ENCODE measurements around the gene RAB34.
A peak's percentile ranks its signal among the peaks of the same experiment; 100 is the strongest.

RAB34 gene

GRCh38 chr17:28749516-28750177 lies 32.0 kb upstream of the RAB34 start:
- H3K4me3 Mint-ChIP-seq: no peak overlapping the region
- no peak for DNase-seq (ENCODE audit: low spot score)
- no peaks in the 10 kb centered on the region for H3K9me3 Mint-ChIP-seq
- H3K27me3 Mint-ChIP-seq (ENCODE audit: low read depth): no peaks in the 10 kb centered on the region
- H3K36me3 Mint-ChIP-seq (ENCODE audit: low read depth): peaks cover 13% of the 10 kb centered on the region
- H3K27ac Mint-ChIP-seq: no peak overlapping the region
- H3K4me1 Mint-ChIP-seq (ENCODE audit: low read depth): peaks cover 10% of the 10 kb centered on the region

GRCh38 chr17:28748852-28749515 lies 31.3 kb upstream of the RAB34 start:
- Mint-ChIP-seq H3K27ac (peak overlapping the region; percentile 31), H3K4me3 (no peak overlapping the region), H3K4me1 (ENCODE audit: low read depth) (peaks cover 10% of the 10 kb centered on the region), H3K36me3 (ENCODE audit: low read depth) (peaks cover 13% of the 10 kb centered on the region), H3K9me3 (no peaks in the 10 kb centered on the region), H3K27me3 (ENCODE audit: low read depth) (no peaks in the 10 kb centered on the region)
- no peak for DNase-seq (ENCODE audit: low spot score)

GRCh38 chr17:28747801-28748750 lies 30.4 kb upstream of the RAB34 start:
- no peaks in the 10 kb centered on the region for H3K9me3 Mint-ChIP-seq

GRCh38 chr17:28747051-28747691 lies 29.5 kb upstream of the RAB34 start:
- H3K36me3 Mint-ChIP-seq (ENCODE audit: low read depth): peaks cover 13% of the 10 kb centered on the region
- H3K4me1 Mint-ChIP-seq (ENCODE audit: low read depth): peaks cover 13% of the 10 kb centered on the region

More at GRCh38 chr17:28747801-28748750, 30.4 kb upstream of the RAB34 start:
- Mint-ChIP-seq H3K27me3 (ENCODE audit: low read depth) (no peaks in the 10 kb centered on the region), H3K27ac (no peak overlapping the region), H3K4me3 (no peak overlapping the region), H3K4me1 (ENCODE audit: low read depth) (peaks cover 12% of the 10 kb centered on the region), H3K36me3 (ENCODE audit: low read depth) (peaks cover 13% of the 10 kb centered on the region)
- DNase-seq (ENCODE audit: low spot score): no peak

GRCh38 chr17:28746611-28747050 lies 29.0 kb upstream of the RAB34 start:
- no peaks in the 10 kb centered on the region for H3K9me3 Mint-ChIP-seq
- H3K4me1 Mint-ChIP-seq (ENCODE audit: low read depth): peaks cover 15% of the 10 kb centered on the region
- no peaks in the 10 kb centered on the region for H3K27me3 Mint-ChIP-seq (ENCODE audit: low read depth)
- peaks cover 13% of the 10 kb centered on the region for H3K36me3 Mint-ChIP-seq (ENCODE audit: low read depth)
- peak overlapping the region; percentile 89 for H3K4me3 Mint-ChIP-seq
- DNase-seq (ENCODE audit: low spot score): no peak
- peak overlapping the region; percentile 15 for H3K27ac Mint-ChIP-seq

More at GRCh38 chr17:28747051-28747691, 29.5 kb upstream of the RAB34 start:
- Mint-ChIP-seq H3K27ac (no peak overlapping the region), H3K27me3 (ENCODE audit: low read depth) (no peaks in the 10 kb centered on the region), H3K9me3 (no peaks in the 10 kb centered on the region), H3K4me3 (no peak overlapping the region)
- no peak for DNase-seq (ENCODE audit: low spot score)

GRCh38 chr17:28745786-28746411 lies 28.2 kb upstream of the RAB34 start:
- H3K4me3 Mint-ChIP-seq: peak overlapping the region; percentile 89
- H3K27me3 Mint-ChIP-seq (ENCODE audit: low read depth): no peaks in the 10 kb centered on the region
- peak overlapping the region; percentile 91 for H3K27ac Mint-ChIP-seq
- H3K4me1 Mint-ChIP-seq (ENCODE audit: low read depth): peaks cover 15% of the 10 kb centered on the region
- no peaks in the 10 kb centered on the region for H3K9me3 Mint-ChIP-seq
- H3K36me3 Mint-ChIP-seq (ENCODE audit: low read depth): peaks cover 13% of the 10 kb centered on the region
- no peak for DNase-seq (ENCODE audit: low spot score)

- Mint-ChIP-seq H3K27me3 (ENCODE audit: low read depth) (no peaks in the 10 kb centered on the region), H3K9me3 (no peaks in the 10 kb centered on the region), H3K4me1 (ENCODE audit: low read depth) (peaks cover 15% of the 10 kb centered on the region), H3K27ac (peak overlapping the region; percentile 91), H3K4me3 (peak overlapping the region; percentile 89), H3K36me3 (ENCODE audit: low read depth) (peaks cover 13% of the 10 kb centered on the region)
- no peak for DNase-seq (ENCODE audit: low spot score)
Measured at GRCh38 chr17:28744972-28745785, 27.5 kb upstream of the RAB34 start.

GRCh38 chr17:28744104-28744971 lies 26.7 kb upstream of the RAB34 start:
- peak overlapping the region; percentile 89 for H3K4me3 Mint-ChIP-seq
- peak overlapping the region; percentile 91 for H3K27ac Mint-ChIP-seq
- peaks cover 15% of the 10 kb centered on the region for H3K36me3 Mint-ChIP-seq (ENCODE audit: low read depth)
- H3K27me3 Mint-ChIP-seq (ENCODE audit: low read depth): no peaks in the 10 kb centered on the region
- H3K4me1 Mint-ChIP-seq (ENCODE audit: low read depth): peaks cover 13% of the 10 kb centered on the region
- peak; percentile 44 for DNase-seq (ENCODE audit: low spot score)
- H3K9me3 Mint-ChIP-seq: no peaks in the 10 kb centered on the region

GRCh38 chr17:28743243-28744103 lies 25.8 kb upstream of the RAB34 start, which contains the start of gene TRAF4:
Gene TRAF4, plus strand, starts transcription at chr17:28744011. Its CDS starts 102 bp downstream, at chr17:28744113.
- peak; percentile 80 for DNase-seq (ENCODE audit: low spot score)
- peak within 1 kb of the TSS; percentile 91 for H3K27ac Mint-ChIP-seq
- peak within 1 kb of the TSS; percentile 89 for H3K4me3 Mint-ChIP-seq
- no peaks in the 10 kb centered on the region for H3K27me3 Mint-ChIP-seq (ENCODE audit: low read depth)
- no peaks in the 10 kb centered on the region for H3K9me3 Mint-ChIP-seq
- H3K36me3 Mint-ChIP-seq (ENCODE audit: low read depth): peaks cover 15% of the 10 kb centered on the region
- peaks cover 19% of the 10 kb centered on the region for H3K4me1 Mint-ChIP-seq (ENCODE audit: low read depth)

GRCh38 chr17:28741358-28742349 lies 24.0 kb upstream of the RAB34 start:
- no peak for DNase-seq (ENCODE audit: low spot score)
- H3K9me3 Mint-ChIP-seq: no peaks in the 10 kb centered on the region
- peaks cover 12% of the 10 kb centered on the region for H3K36me3 Mint-ChIP-seq (ENCODE audit: low read depth)
- no peak overlapping the region for H3K27ac Mint-ChIP-seq
- H3K4me1 Mint-ChIP-seq (ENCODE audit: low read depth): peaks cover 24% of the 10 kb centered on the region
- H3K4me3 Mint-ChIP-seq: no peak overlapping the region
- H3K27me3 Mint-ChIP-seq (ENCODE audit: low read depth): no peaks in the 10 kb centered on the region

Measured in T-helper 2 cell treated with Interferon-gamma antibody and Interleukin-4, amounts not matched to agents 5 μg/mL and 100 μg/mL, for 36 hours (primary cell).